KOPT-K1 (cell line): ENCODE measurements around the gene NME2.

Source experiments
- H3K27ac ChIP-seq: fragments of 200-600 bp; sonication (generic); 2 replicates; pipeline ENCODE4 v1.5.1; 2016; ENCODE audit warnings: antibody characterized with exemption, mild to moderate bottlenecking, low read depth, low read length; ENCODE audit not compliant: poor library complexity, severe bottlenecking
- H3K36me3 ChIP-seq: fragments of 200-600 bp; sonication (generic); 2 replicates; pipeline ENCODE4 v1.5.1; 2017; ENCODE audit warnings: antibody characterized with exemption, mild to moderate bottlenecking, low read length, moderate library complexity; ENCODE audit not compliant: insufficient read depth
- H3K9me3 ChIP-seq: fragments of 200-600 bp; sonication (generic); 2 replicates; pipeline ENCODE4 v1.5.1; 2017; ENCODE audit warnings: antibody characterized with exemption, low read length, mild to moderate bottlenecking; ENCODE audit not compliant: insufficient read depth, poor library complexity, severe bottlenecking

NME2 gene

GRCh38 chr17:51221322-51221721, 55.1 kb downstream of the NME2 start:
- Histone ChIP-seq H3K27ac (no peak overlapping the region), H3K9me3 (no peaks in the 10 kb centered on the region), H3K36me3 (peaks cover 87% of the 10 kb centered on the region)
